Skeletal muscle satellite cell (primary cell): ENCODE measurements around the gene EML1.

ENCODE experiments used
- H3K27me3 ChIP-seq: 2 replicates; pipeline ENCODE4 v1.7.0; 2013; ENCODE audit warnings: low read length; ENCODE audit not compliant: control insufficient read depth, insufficient read depth
- H3K36me3 ChIP-seq: 2 replicates; pipeline ENCODE4 v1.7.0; 2013; ENCODE audit warnings: mild to moderate bottlenecking, control low read depth, low read length; ENCODE audit not compliant: insufficient read depth
- H3K4me1 ChIP-seq: 2 replicates; pipeline ENCODE4 v1.7.0; 2013; ENCODE audit warnings: low read length; ENCODE audit not compliant: control insufficient read depth, insufficient read depth
- H3K4me2 ChIP-seq: 2 replicates; pipeline ENCODE4 v1.7.0; 2013; ENCODE audit warnings: mild to moderate bottlenecking, low read length
- H3K4me3 ChIP-seq: 2 replicates; pipeline ENCODE4 v1.7.0; 2013; ENCODE audit warnings: low read length
- H3K9ac ChIP-seq: 2 replicates; pipeline ENCODE4 v1.7.0; 2013; ENCODE audit warnings: mild to moderate bottlenecking, low read depth, low read length, moderate library complexity
- H3K9me3 ChIP-seq: replicated peaks from 2 replicates; pipeline ENCODE4 v1.7.0; 2013; ENCODE audit warnings: mild to moderate bottlenecking, control low read depth, low read length

EML1 gene

GRCh38 chr14:99925471-99925870, 132.3 kb downstream of the EML1 start:
- no peak overlapping the region for H3K4me2 ChIP-seq
- H3K9ac ChIP-seq: no peak overlapping the region
- no peaks in the 10 kb centered on the region for H3K4me1 ChIP-seq
- no peaks in the 10 kb centered on the region for H3K36me3 ChIP-seq
- H3K4me3 ChIP-seq: no peak overlapping the region
- no peaks in the 10 kb centered on the region for H3K27me3 ChIP-seq
- no peaks in the 10 kb centered on the region for H3K9me3 ChIP-seq

- Histone ChIP-seq H3K4me2 (no peak overlapping the region), H3K27me3 (no peaks in the 10 kb centered on the region), H3K9ac (no peak overlapping the region), H3K4me3 (no peak overlapping the region), H3K4me1 (no peaks in the 10 kb centered on the region), H3K9me3 (no peaks in the 10 kb centered on the region), H3K36me3 (no peaks in the 10 kb centered on the region)
Measured at GRCh38 chr14:99928963-99929362, 135.8 kb downstream of the EML1 start.

GRCh38 chr14:99929601-99930000, 136.4 kb downstream of the EML1 start:
- Histone ChIP-seq H3K36me3 (no peaks in the 10 kb centered on the region), H3K9me3 (no peaks in the 10 kb centered on the region), H3K4me1 (no peaks in the 10 kb centered on the region), H3K9ac (no peak overlapping the region), H3K27me3 (no peaks in the 10 kb centered on the region), H3K4me2 (no peak overlapping the region), H3K4me3 (no peak overlapping the region)

- H3K9me3 ChIP-seq: no peaks in the 10 kb centered on the region
- no peak overlapping the region for H3K4me2 ChIP-seq
- H3K36me3 ChIP-seq: no peaks in the 10 kb centered on the region
- no peak overlapping the region for H3K9ac ChIP-seq
- no peaks in the 10 kb centered on the region for H3K4me1 ChIP-seq
- no peak overlapping the region for H3K4me3 ChIP-seq
- H3K27me3 ChIP-seq: no peaks in the 10 kb centered on the region
Measured at GRCh38 chr14:99930420-99931274, 137.4 kb downstream of the EML1 start.

GRCh38 chr14:99931308-99931707, 138.1 kb downstream of the EML1 start:
- Histone ChIP-seq H3K4me2 (no peak overlapping the region), H3K9ac (no peak overlapping the region), H3K36me3 (no peaks in the 10 kb centered on the region), H3K4me1 (no peaks in the 10 kb centered on the region), H3K27me3 (no peaks in the 10 kb centered on the region), H3K4me3 (no peak overlapping the region), H3K9me3 (no peaks in the 10 kb centered on the region)

GRCh38 chr14:99936056-99936455, 142.8 kb downstream of the EML1 start:
- Histone ChIP-seq H3K4me3 (no peak overlapping the region), H3K36me3 (peaks cover 15% of the 10 kb centered on the region), H3K4me1 (no peaks in the 10 kb centered on the region)

GRCh38 chr14:99936738-99937474, 143.7 kb downstream of the EML1 start:
- Histone ChIP-seq H3K4me3 (no peak overlapping the region), H3K4me2 (no peak overlapping the region), H3K9me3 (no peaks in the 10 kb centered on the region), H3K36me3 (peaks cover 15% of the 10 kb centered on the region), H3K27me3 (no peaks in the 10 kb centered on the region), H3K9ac (no peak overlapping the region), H3K4me1 (no peaks in the 10 kb centered on the region)

More at GRCh38 chr14:99936056-99936455, 142.8 kb downstream of the EML1 start:
- Histone ChIP-seq H3K4me2 (no peak overlapping the region), H3K27me3 (no peaks in the 10 kb centered on the region), H3K9ac (no peak overlapping the region), H3K9me3 (no peaks in the 10 kb centered on the region)

GRCh38 chr14:99937475-99938244, 144.4 kb downstream of the EML1 start:
- Histone ChIP-seq H3K36me3 (peaks cover 22% of the 10 kb centered on the region), H3K27me3 (no peaks in the 10 kb centered on the region), H3K4me2 (no peak overlapping the region)

GRCh38 chr14:99938376-99938775, 145.2 kb downstream of the EML1 start:
- Histone ChIP-seq H3K4me2 (no peak overlapping the region), H3K9me3 (no peaks in the 10 kb centered on the region), H3K4me3 (no peak overlapping the region), H3K36me3 (peaks cover 22% of the 10 kb centered on the region), H3K27me3 (no peaks in the 10 kb centered on the region), H3K9ac (no peak overlapping the region), H3K4me1 (no peaks in the 10 kb centered on the region)

More at GRCh38 chr14:99937475-99938244, 144.4 kb downstream of the EML1 start:
- no peak overlapping the region for H3K4me3 ChIP-seq
- no peak overlapping the region for H3K9ac ChIP-seq
- H3K9me3 ChIP-seq: no peaks in the 10 kb centered on the region
- no peaks in the 10 kb centered on the region for H3K4me1 ChIP-seq

- no peaks in the 10 kb centered on the region for H3K9me3 ChIP-seq
- no peak overlapping the region for H3K4me3 ChIP-seq
- no peaks in the 10 kb centered on the region for H3K4me1 ChIP-seq
- H3K9ac ChIP-seq: no peak overlapping the region
- H3K4me2 ChIP-seq: no peak overlapping the region
- H3K36me3 ChIP-seq: peaks cover 22% of the 10 kb centered on the region
- H3K27me3 ChIP-seq: no peaks in the 10 kb centered on the region
Measured at GRCh38 chr14:99938896-99939295, 145.7 kb downstream of the EML1 start.

GRCh38 chr14:99939421-99939820, 146.2 kb downstream of the EML1 start:
- H3K4me3 ChIP-seq: no peak overlapping the region
- no peaks in the 10 kb centered on the region for H3K27me3 ChIP-seq
- no peaks in the 10 kb centered on the region for H3K4me1 ChIP-seq
- H3K9ac ChIP-seq: no peak overlapping the region
- H3K4me2 ChIP-seq: no peak overlapping the region
- H3K36me3 ChIP-seq: peaks cover 22% of the 10 kb centered on the region
- no peaks in the 10 kb centered on the region for H3K9me3 ChIP-seq
